Lower leg skin (tissue), 3 donors: ENCODE data around the gene SCFD2.

Experiments
- POLR2A ChIP-seq, 2 donors: fragments of 450-650 bp; IDR thresholded peaks; one replicate each; pipeline ENCODE4 v1.6.1; 2016 to 2017; ENCODE audit warnings: antibody characterized with exemption in 2 of 2, mild to moderate bottlenecking in 1 of 2, moderate library complexity in 1 of 2
- TF ChIP-seq, protein P1 (sequence below), 3 donors: fragments of 450-650 bp; IDR thresholded peaks; one replicate each; pipeline ENCODE4 v1.5.1; 2016; ENCODE audit warnings: antibody characterized with exemption in 3 of 3, mild to moderate bottlenecking in 3 of 3, moderate library complexity in 2 of 3

DNA sequence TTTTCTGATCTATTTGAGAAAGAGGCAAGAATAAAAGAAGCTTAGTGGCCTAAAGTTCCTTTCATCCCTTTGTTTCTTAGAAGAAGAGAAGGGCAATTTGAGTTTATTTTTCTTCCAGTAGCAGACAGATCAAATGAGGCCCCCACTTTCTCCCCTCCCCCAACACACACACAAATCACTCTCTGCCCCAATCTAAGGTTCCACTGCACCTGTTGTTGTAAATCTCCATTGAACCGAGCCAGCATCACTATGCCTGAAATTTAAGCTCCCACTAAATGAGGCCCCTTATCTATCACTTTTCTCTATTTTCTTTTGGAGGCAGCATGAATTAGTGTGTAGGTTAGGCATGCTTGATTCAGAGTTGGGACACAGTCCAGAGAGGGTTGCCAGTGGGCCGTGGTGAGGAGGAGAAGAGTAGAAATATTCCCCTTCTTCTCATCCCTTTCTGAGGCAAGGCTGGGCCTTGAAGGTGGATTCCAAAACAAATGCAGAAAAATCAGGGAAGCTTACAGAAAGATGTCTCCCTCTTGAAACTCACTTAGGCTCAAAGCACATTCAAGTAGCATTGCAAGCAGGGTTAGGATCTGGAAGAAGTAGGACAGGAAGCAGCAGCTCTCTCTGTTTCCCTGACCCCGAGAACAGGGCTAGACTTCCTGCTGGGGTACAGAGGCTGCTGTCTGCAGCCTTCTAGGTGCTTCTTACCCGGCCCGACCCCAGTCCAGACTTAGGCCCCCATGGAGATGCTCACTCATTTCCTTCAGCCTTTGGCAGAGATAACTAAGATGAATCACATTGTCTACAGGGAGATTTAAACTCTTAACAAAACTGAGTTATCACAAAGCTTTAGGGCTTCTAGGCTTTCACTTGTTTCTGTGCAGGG is 433.0 kb downstream of the SCFD2 start:
- TF ChIP-seq, protein P1, sequence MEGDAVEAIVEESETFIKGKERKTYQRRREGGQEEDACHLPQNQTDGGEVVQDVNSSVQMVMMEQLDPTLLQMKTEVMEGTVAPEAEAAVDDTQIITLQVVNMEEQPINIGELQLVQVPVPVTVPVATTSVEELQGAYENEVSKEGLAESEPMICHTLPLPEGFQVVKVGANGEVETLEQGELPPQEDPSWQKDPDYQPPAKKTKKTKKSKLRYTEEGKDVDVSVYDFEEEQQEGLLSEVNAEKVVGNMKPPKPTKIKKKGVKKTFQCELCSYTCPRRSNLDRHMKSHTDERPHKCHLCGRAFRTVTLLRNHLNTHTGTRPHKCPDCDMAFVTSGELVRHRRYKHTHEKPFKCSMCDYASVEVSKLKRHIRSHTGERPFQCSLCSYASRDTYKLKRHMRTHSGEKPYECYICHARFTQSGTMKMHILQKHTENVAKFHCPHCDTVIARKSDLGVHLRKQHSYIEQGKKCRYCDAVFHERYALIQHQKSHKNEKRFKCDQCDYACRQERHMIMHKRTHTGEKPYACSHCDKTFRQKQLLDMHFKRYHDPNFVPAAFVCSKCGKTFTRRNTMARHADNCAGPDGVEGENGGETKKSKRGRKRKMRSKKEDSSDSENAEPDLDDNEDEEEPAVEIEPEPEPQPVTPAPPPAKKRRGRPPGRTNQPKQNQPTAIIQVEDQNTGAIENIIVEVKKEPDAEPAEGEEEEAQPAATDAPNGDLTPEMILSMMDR (IDR thresholded peaks at IDR 0.05), result no peak
- TF ChIP-seq POLR2A (IDR thresholded peaks at IDR 0.05), result no peak
